Panc1 (cell line): ENCODE data around the gene ZBTB43.

Experiments used
- CTCF ChIP-seq: fragments of 450-650 bp; IDR thresholded peaks from 2 replicates; pipeline ENCODE4 v1.5.1; 2017; ENCODE audit warnings: mild to moderate bottlenecking
- POLR2AphosphoS5 ChIP-seq: IDR thresholded peaks from 2 replicates; pipeline ENCODE4 v1.6.1; 2012; ENCODE audit warnings: mild to moderate bottlenecking, low read depth, low read length, moderate library complexity
- REST ChIP-seq, 2 experiments: IDR thresholded peaks; 2 replicates each; pipeline ENCODE4 v1.6.1; 2011 to 2012; ENCODE audit warnings: low read depth in 2 of 2, control low read depth in 1 of 2, low read length in 1 of 2, mild to moderate bottlenecking in 1 of 2, moderate library complexity in 1 of 2; ENCODE audit not compliant: insufficient read depth in 1 of 2
- SIN3A ChIP-seq: IDR thresholded peaks from 2 replicates; pipeline ENCODE4 v1.6.1; 2012; ENCODE audit warnings: low read depth, mild to moderate bottlenecking, low read length, moderate library complexity, borderline replicate concordance; ENCODE audit not compliant: insufficient read depth

- TF ChIP-seq POLR2AphosphoS5, result no peak
- TF ChIP-seq CTCF, result no peak
- no peak for TF ChIP-seq REST (IDR thresholded peaks at IDR 0.05; ENCODE audit: insufficient read depth in 1 of 2, low read depth in 2 of 2, low read length in 1 of 2)
- no peak for TF ChIP-seq SIN3A
Measured at GRCh38 chr9:126806336-126806735, 1.5 kb downstream of the ZBTB43 start.
